ENCODE measurements around the gene KCTD10. TPM values are rescaled to one million over a fixed set of nuclear protein-coding genes. Genes with fewer than 3 reads are reported as not detected.

Gene KCTD10
- total and polyA plus RNA-seq, 9 of the 15 experiments (the other 6 are each of a cell fraction or from before 2014, with no cell fraction given): 1.9 to 37.5 (median 15.7) TPM

- FAIRE-seq (no peak), ATAC-seq (no peak), DNase-seq (ENCODE audit: extremely low read depth in 1 of 4, low spot score in 3 of 4) (no peak)
- Histone ChIP-seq H3K27ac (ENCODE audit: extremely low read depth, low read depth, low read length) (no peak overlapping the region), H3K4me1 (replicated peaks in 1 of 2; ENCODE audit: control insufficient read depth in 2 of 2, insufficient read depth in 2 of 2, low read length in 2 of 2) (peaks cover 5 to 10% of the 10 kb centered on the region in 2 experiments; a peak in 3 of 5 replicates), H3K27me3 (ENCODE audit: control insufficient read depth in 2 of 2, insufficient read depth in 2 of 2, low read length in 2 of 2) (no peaks in the 10 kb centered on the region), H3K79me2 (ENCODE audit: control insufficient read depth, insufficient read depth, low read length) (peaks cover 47% of the 10 kb centered on the region), H3K4me3 (no peak overlapping the region), H2AFZ (ENCODE audit: low read depth, low read length) (no peak overlapping the region), H3K9me1 (ENCODE audit: control insufficient read depth, insufficient read depth, low read length) (peaks cover 4% of the 10 kb centered on the region), H3K4me2 (ENCODE audit: insufficient read depth, low read length) (no peak overlapping the region), H3K9me3 (replicated peaks; ENCODE audit: control insufficient read depth, insufficient read depth, low read depth, low read length) (no peaks in the 10 kb centered on the region), H3K9ac (ENCODE audit: insufficient read depth in 1 of 2, low read depth in 2 of 2, low read length in 2 of 2) (no peak overlapping the region; a peak in 1 of 4 replicates), H3K36me3 (ENCODE audit: control insufficient read depth, insufficient read depth, low read length) (peaks cover 38% of the 10 kb centered on the region; the same call in 2 of the 3 replicates), H4K20me1 (replicated peaks; ENCODE audit: control insufficient read depth, insufficient read depth, low read length) (peaks cover 23% of the 10 kb centered on the region; the same call in 1 of the 2 replicates)
- ChIA-PET CTCF (ENCODE audit: low intra/inter-chr PET ratio) (no interaction called here), POLR2A (interaction anchor here (0.6 to 1.2 kb wide), 3 partner anchors 8 to 118 kb away, joined by 3 read pairs; no protein-coding TSS in a partner anchor)
- in situ Hi-C loops (cut with MboI): no loop called here
- TF ChIP-seq ZNF184 (CRISPR knock-in tag; IDR thresholded peaks at IDR 0.05): no peak
- TF ChIP-seq CHCHD3 (CRISPR knock-in tag; IDR thresholded peaks at IDR 0.05): no peak
- no peak for TF ChIP-seq ZNF431 (CRISPR knock-in tag; IDR thresholded peaks at IDR 0.05)
- TF ChIP-seq TOE1 (IDR thresholded peaks at IDR 0.05; ENCODE audit: borderline replicate concordance): no peak
- TF ChIP-seq TOE1 (CRISPR knock-in tag; IDR thresholded peaks at IDR 0.05; ENCODE audit: borderline replicate concordance, low read depth): no peak
- no peak for TF ChIP-seq ZHX1 (conservative IDR thresholded peaks at IDR 0.05; ENCODE audit: low read length)
- no peak for TF ChIP-seq E4F1 (CRISPR knock-in tag; IDR thresholded peaks at IDR 0.05; ENCODE audit: borderline replicate concordance)
- no peak for TF ChIP-seq ZNF354B (CRISPR knock-in tag; IDR thresholded peaks at IDR 0.05)
- no peak for TF ChIP-seq CHD4 (IDR thresholded peaks at IDR 0.05; ENCODE audit: insufficient read depth, insufficient replicate concordance, low read depth, low read length, poor library complexity, severe bottlenecking)
- TF ChIP-seq C11orf30 (IDR thresholded peaks at IDR 0.05; ENCODE audit: low read depth): no peak
- TF ChIP-seq NBN (IDR thresholded peaks at IDR 0.05; ENCODE audit: low read depth): no peak
- WGBS (ENCODE audit: insufficient coverage, low coverage, missing lambda C conversion rate): 94% methylated on average over 9 of the region's 10 CpGs
- intact Hi-C loops (cut with micrococcal nuclease): no loop called here
- no TSS peak for BruUV-seq (replicated peaks)
Measured at GRCh38 chr12:109469517-109469916, 7.6 kb downstream of the KCTD10 start.
